ENCODE data around the gene BIRC2.

Gene BIRC2

GRCh38 chr11:102401905-102402304 is 54.9 kb downstream of the BIRC2 start:
- no peak for DNase-seq (ENCODE audit: low read depth, low spot score)

GRCh38 chr11:102402548-102402947 is 55.5 kb downstream of the BIRC2 start:
- DNase-seq (ENCODE audit: low read depth, low spot score) = no peak

- DNase-seq (ENCODE audit: low read depth, low spot score) = no peak
Measured at GRCh38 chr11:102405501-102405900, 58.5 kb downstream of the BIRC2 start.

- DNase-seq (ENCODE audit: low read depth, low spot score) = no peak
Measured at GRCh38 chr11:102406099-102406498, 59.1 kb downstream of the BIRC2 start.

- no peak for DNase-seq (ENCODE audit: low read depth, low spot score)
Measured at GRCh38 chr11:102407901-102408300, 60.9 kb downstream of the BIRC2 start.

DNA sequence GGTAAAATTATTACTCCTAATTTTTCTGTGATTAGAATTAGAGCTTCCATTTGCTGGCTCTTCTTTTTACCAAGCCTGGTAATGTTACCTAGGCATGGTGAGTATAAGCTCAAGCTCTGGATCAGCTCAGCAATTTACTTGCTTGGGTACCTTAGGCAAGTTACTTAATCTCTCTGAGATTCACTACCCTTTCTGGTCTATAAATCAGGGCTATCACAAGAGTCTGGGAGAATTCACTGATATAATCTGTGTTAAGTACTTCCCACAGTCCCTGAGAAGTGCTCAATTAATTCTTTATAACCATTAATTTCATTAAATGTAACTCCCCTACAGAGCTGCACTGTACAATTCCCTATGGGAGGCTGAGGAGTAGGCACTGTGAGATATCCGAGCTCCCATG is 61.3 kb downstream of the BIRC2 start:
- DNase-seq (ENCODE audit: low read depth, low spot score) = no peak

DNA sequence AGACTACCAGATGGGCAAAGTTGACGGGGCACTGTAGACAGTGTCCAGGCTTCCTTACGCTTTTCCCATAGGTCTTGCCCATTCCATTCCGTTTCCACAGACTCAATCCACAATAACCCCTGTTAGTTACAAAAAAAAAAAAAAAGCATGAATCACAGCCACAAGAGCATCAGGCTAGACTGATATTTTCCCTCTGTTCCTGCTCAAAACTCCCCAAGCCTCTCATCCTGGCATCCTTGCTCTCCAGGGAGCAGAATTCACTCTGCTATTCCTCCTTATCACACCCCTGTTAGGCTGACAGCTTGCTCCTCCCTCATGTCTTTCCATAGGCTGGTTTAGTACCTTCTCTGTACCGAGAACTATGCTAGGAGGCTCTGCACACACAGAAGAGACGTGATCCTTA is 63.4 kb downstream of the BIRC2 start:
- no peak for DNase-seq (ENCODE audit: low read depth, low spot score)

DNA sequence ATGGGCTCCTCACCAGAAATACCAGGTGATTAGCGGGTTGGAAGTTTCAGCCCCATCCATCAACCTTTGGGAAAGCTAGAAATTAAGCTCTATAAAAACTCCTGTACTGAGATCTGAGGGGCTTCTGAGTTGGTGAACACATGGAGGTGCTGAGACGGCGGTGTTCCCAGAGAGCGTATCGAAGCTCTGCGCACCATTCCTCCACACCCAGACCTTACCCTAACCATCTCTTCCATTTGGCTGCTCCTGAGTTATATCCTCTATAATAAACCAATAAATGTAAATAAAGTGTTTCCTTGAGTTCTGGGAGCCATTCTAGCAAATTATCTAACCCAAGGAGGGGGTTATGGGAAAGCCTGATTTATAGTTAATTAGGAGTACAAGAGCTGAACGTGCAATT is 64.1 kb downstream of the BIRC2 start:
- no peak for DNase-seq (ENCODE audit: low read depth, low spot score)

DNA sequence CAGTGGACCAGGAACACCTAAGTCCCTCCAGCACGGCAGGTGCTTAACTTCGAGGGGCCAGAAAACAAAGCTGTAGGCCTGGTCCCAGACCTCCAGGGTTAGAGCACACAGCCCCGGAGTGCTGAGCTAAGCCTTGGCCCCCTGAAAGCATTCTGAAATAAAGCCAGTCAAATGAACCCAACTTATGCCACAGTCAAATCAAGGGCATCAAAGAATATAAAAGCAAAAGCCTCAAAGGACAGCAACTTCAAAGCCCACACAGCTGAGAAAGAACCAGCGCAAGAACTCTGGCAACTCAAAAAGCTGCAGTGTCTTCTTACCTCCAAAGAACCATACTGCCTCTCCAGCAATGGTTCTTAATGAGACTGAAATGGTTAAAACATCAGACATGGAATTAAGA is 66.5 kb downstream of the BIRC2 start:
- DNase-seq (ENCODE audit: low read depth, low spot score) = no peak

- DNase-seq (ENCODE audit: low read depth, low spot score) = no peak
Measured at GRCh38 chr11:102414559-102414958, 67.5 kb downstream of the BIRC2 start.

- DNase-seq (ENCODE audit: low read depth, low spot score) = no peak
Measured at GRCh38 chr11:102415304-102415916, 68.4 kb downstream of the BIRC2 start.

- no peak for DNase-seq (ENCODE audit: low read depth, low spot score)
Measured at GRCh38 chr11:102416976-102417375, 70.0 kb downstream of the BIRC2 start.

- no peak for DNase-seq (ENCODE audit: low read depth, low spot score)
Measured at GRCh38 chr11:102419181-102419580, 72.2 kb downstream of the BIRC2 start.

GRCh38 chr11:102420547-102420946 is 73.5 kb downstream of the BIRC2 start:
- DNase-seq (ENCODE audit: low read depth, low spot score) = no peak

DNA sequence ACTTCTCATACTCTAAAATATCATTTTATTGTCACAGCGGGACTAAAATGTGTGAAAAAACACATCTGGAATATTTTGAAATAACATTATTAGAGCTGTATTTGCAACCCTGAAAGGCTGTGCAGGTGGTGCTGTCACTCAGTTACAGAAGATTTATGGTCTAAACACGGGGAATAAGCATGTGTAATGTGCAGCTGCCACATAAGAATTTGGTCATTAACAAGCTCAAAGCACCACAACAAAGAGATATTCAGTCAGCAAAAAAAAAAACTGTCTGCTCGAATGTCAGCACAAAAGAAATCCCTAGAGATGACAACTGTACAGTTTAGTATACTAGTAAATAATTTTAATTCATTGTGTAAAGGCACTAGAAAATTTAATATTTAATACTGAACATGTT is 74.2 kb downstream of the BIRC2 start:
- no peak for DNase-seq (ENCODE audit: low read depth, low spot score)

GRCh38 chr11:102422817-102423712 is 76.1 kb downstream of the BIRC2 start:
- DNase-seq (ENCODE audit: low read depth, low spot score) = no peak

DNA sequence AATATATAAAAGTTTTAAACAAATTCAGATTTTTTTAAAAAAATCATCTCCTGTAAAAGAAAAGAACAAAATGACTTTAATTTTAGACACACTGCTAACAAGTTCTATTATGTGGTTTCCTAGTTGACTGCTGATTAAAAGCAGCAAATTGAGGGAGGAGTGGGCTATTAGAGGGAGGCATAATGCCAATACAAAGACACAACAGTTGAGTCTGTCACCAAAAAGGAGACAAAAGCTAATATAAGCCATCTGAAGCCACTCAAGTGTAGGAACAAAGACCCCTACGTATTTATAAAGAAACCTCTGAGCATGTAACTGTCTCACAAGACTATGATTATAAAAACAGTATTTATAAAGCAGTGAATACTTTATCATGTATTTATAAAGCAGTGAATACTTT is 76.9 kb downstream of the BIRC2 start:
- DNase-seq (ENCODE audit: low read depth, low spot score) = no peak

DNA sequence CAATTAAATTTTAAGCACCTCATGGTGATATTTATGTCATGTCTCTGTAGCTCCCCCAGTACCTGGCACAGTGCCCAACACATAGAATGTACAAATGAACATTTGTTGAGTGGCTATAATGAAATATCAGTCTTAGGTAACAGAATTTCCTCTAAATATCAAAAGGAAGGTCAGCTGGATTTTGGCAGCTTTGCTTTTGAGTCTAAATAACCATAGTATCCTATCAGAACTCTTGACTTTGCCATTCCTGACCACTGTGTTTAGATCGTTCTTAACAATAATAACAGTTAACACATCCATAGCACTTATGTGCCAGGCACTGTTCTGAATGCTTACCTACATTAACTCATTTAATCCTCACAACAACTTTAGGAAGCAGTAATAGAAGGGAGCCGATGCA is 79.0 kb downstream of the BIRC2 start:
- no peak for DNase-seq (ENCODE audit: low read depth, low spot score)

GRCh38 chr11:102426570-102426969 is 79.6 kb downstream of the BIRC2 start:
- no peak for DNase-seq (ENCODE audit: low read depth, low spot score)

DNA sequence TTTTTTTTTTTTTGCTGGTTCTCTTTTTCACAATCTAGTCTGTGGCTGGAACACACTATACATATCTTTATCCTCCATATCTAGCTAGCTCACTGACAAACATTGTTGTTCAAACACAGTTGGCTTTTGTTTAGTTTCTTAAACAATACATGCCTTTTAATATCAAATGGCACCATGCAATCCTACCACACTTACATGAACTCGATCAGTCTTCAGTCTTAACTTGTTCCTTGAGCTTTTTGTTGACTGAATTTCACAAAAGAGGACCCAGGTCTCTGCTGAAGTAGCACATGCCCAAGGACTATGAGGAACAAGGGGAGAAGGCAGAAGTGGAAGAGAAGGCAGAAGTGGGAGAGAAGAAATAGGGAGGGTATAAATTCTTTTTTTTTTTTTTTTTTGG is 80.1 kb downstream of the BIRC2 start:
- no peak for DNase-seq (ENCODE audit: low read depth, low spot score)

Measured in brain pericyte (primary cell).